IMR-90 (cell line): Measurements from ENCODE around the gene PROKR2. TPM values are rescaled to one million over a fixed set of nuclear protein-coding genes. Genes with fewer than 3 reads are reported as not detected.

Source experiments
- ATAC-seq: fragments of 200-7000 bp; cut with Tn5 transposase; 2 replicates; pipeline ENCODE4 v1.9.1; 2020; ENCODE audit warnings: low read depth, mild to moderate bottlenecking, moderate library complexity
- BruUV-seq: library from RNA; stranded (reverse); fragments of 400-500 nt; replicated peaks from 2 replicates; lab custom pipeline; 2021; lab: Mats Ljungman, UMichigan
- CTCF ChIA-PET: fragments of 300-600 bp; formaldehyde crosslinking; extraction: SDS; loops from one replicate; lab custom pipeline; 2021; ENCODE audit warnings: antibody characterized with exemption; lab: Yijun Ruan, JAX
- POLR2A ChIA-PET: fragments of 300-600 bp; sonication (Branson Sonifier 250); formaldehyde crosslinking; loops from one replicate; lab custom pipeline; 2022; ENCODE audit warnings: antibody characterized with exemption; ENCODE audit not compliant: unreplicated experiment; lab: Charles Lee
- DNase-seq: peaks from one replicate; pipeline ENCODE4 v3.0.0; 2013
- H2AFZ ChIP-seq: replicated peaks from 2 replicates; pipeline ENCODE3; 2013; ENCODE audit warnings: low read length, mild to moderate bottlenecking; ENCODE audit not compliant: poor library complexity
- H2AK5ac ChIP-seq: 2 replicates; pipeline ENCODE4 v1.6.1; 2013; ENCODE audit warnings: low read depth, low read length, inconsistent platforms
- H2AK9ac ChIP-seq: replicated peaks from 2 replicates; pipeline ENCODE3; 2013; ENCODE audit warnings: mild to moderate bottlenecking, low read depth, low read length, moderate library complexity; ENCODE audit not compliant: poor library complexity
- H2BK120ac ChIP-seq: 2 replicates; pipeline ENCODE4 v1.6.1; 2013; ENCODE audit warnings: low read depth, low read length, inconsistent platforms
- H2BK15ac ChIP-seq: 3 replicates; pipeline ENCODE4 v1.6.1; 2013; ENCODE audit warnings: low read depth, low read length, inconsistent platforms
- H2BK20ac ChIP-seq: 2 replicates; pipeline ENCODE4 v1.6.1; 2013; ENCODE audit warnings: low read depth, mild to moderate bottlenecking, inconsistent platforms, low read length, moderate library complexity
- H2BK5ac ChIP-seq: 2 replicates; pipeline ENCODE4 v1.6.1; 2013; ENCODE audit warnings: mild to moderate bottlenecking, low read depth, low read length, inconsistent platforms; ENCODE audit not compliant: poor library complexity, severe bottlenecking
- H3K14ac ChIP-seq: replicated peaks from 2 replicates; pipeline ENCODE4 v1.6.1; 2013; ENCODE audit warnings: low read depth, low read length, inconsistent platforms
- H3K18ac ChIP-seq: 2 replicates; pipeline ENCODE4 v1.6.1; 2013; ENCODE audit warnings: low read depth, low read length, control low read depth
- H3K23ac ChIP-seq: 2 replicates; pipeline ENCODE4 v1.6.1; 2013; ENCODE audit warnings: low read depth, low read length, inconsistent platforms
- H3K27ac ChIP-seq: 2 replicates; pipeline ENCODE4 v1.5.1; 2013; ENCODE audit warnings: mild to moderate bottlenecking, control low read depth, low read length; ENCODE audit not compliant: insufficient read depth
- H3K27me3 ChIP-seq: 2 replicates; pipeline ENCODE4 v1.6.1; 2013; ENCODE audit warnings: low read length; ENCODE audit not compliant: control insufficient read depth, insufficient read depth
- H3K36me3 ChIP-seq: 2 replicates; pipeline ENCODE4 v1.6.1; 2013; ENCODE audit warnings: low read length, mixed read lengths; ENCODE audit not compliant: control insufficient read depth, insufficient read depth
- H3K4ac ChIP-seq: 2 replicates; pipeline ENCODE4 v1.6.1; 2013; ENCODE audit warnings: low read depth, low read length, inconsistent platforms
- H3K4me1 ChIP-seq: 2 replicates; pipeline ENCODE4 v1.6.1; 2013; ENCODE audit warnings: low read length, mixed read lengths; ENCODE audit not compliant: control insufficient read depth, insufficient read depth
- H3K4me2 ChIP-seq: 2 replicates; pipeline ENCODE4 v1.6.1; 2013; ENCODE audit warnings: low read depth, mild to moderate bottlenecking, control low read depth, low read length, moderate library complexity
- H3K4me3 ChIP-seq: 2 replicates; pipeline ENCODE4 v1.5.1; 2013; ENCODE audit warnings: low read depth, mild to moderate bottlenecking, control low read depth, low read length, moderate library complexity; ENCODE audit not compliant: insufficient read depth
- H3K56ac ChIP-seq: 2 replicates; pipeline ENCODE4 v1.6.1; 2013; ENCODE audit warnings: low read length, inconsistent platforms; ENCODE audit not compliant: insufficient read depth; ENCODE audit errors: extremely low read depth
- H3K79me1 ChIP-seq, 2 experiments: 2 replicates each; pipeline ENCODE4 v1.6.1; 2013; ENCODE audit warnings: low read length in 2 of 2, inconsistent platforms in 1 of 2, low read depth in 1 of 2
- H3K9ac ChIP-seq: 2 replicates; pipeline ENCODE4 v1.6.1; 2013; ENCODE audit warnings: low read depth, low read length, control low read depth
- H3K9me1 ChIP-seq: 2 replicates; pipeline ENCODE4 v1.6.1; 2013; ENCODE audit warnings: low read length, inconsistent platforms; ENCODE audit not compliant: insufficient read depth
- H3K9me3 ChIP-seq: 2 replicates; pipeline ENCODE4 v1.6.1; 2013; ENCODE audit warnings: low read length; ENCODE audit not compliant: control insufficient read depth, insufficient read depth
- H4K20me1 ChIP-seq: 2 replicates; pipeline ENCODE4 v1.6.1; 2013; ENCODE audit warnings: low read length, inconsistent platforms; ENCODE audit not compliant: insufficient read depth
- H4K5ac ChIP-seq: 2 replicates; pipeline ENCODE4 v1.6.1; 2013; ENCODE audit warnings: mild to moderate bottlenecking, low read depth, low read length, control low read depth
- H4K8ac ChIP-seq, 2 experiments: 2 replicates each; pipeline ENCODE4 v1.6.1; 2013; ENCODE audit warnings: low read depth in 2 of 2, low read length in 2 of 2, control low read depth in 1 of 2, inconsistent platforms in 1 of 2
- H4K91ac ChIP-seq: 2 replicates; pipeline ENCODE4 v1.6.1; 2013; ENCODE audit warnings: low read depth, low read length, inconsistent platforms; ENCODE audit not compliant: insufficient read depth
- CTCF ChIP-seq: conservative IDR thresholded peaks from 2 replicates; pipeline ENCODE4 v1.5.1; 2012; ENCODE audit warnings: mild to moderate bottlenecking, low read depth, low read length, improper control_type of control experiment
- MAFK ChIP-seq: IDR thresholded peaks from 2 replicates; pipeline ENCODE4 v1.6.1; 2012; ENCODE audit warnings: low read depth, low read length, improper control_type of control experiment
- MXI1 ChIP-seq: IDR thresholded peaks from 2 replicates; pipeline ENCODE4 v1.6.1; 2012; ENCODE audit warnings: low read depth, mild to moderate bottlenecking, low read length, moderate library complexity, borderline replicate concordance
- SMC3 ChIP-seq: fragments of 150-350 bp; IDR thresholded peaks from 2 replicates; pipeline ENCODE4 v1.6.1; 2016; ENCODE audit warnings: low read depth, mild to moderate bottlenecking, antibody characterized with exemption, low read length, moderate library complexity
- WGBS, 2 experiments: methylation state at CpG; one replicate each; pipeline versions ENCODE4 v1.1.5 to v1.1.7; 2013; ENCODE audit warnings: missing lambda C conversion rate in 2 of 2; ENCODE audit not compliant: insufficient read length in 1 of 2; ENCODE audit errors: extremely low coverage in 2 of 2; 5-methylcytosine and 5-hydroxymethylcytosine counted together
- dilution Hi-C: fragments of 300-500 bp; cut with HindIII; formaldehyde crosslinking; loops from one replicate; pipeline ENCODE4 v1.14.3; 2018; ENCODE audit warnings: low sequenced_read_pairs; ENCODE audit not compliant: unreplicated experiment
- in situ Hi-C: fragments of 300-500 bp; cut with MboI; formaldehyde crosslinking; loops from 3 replicates; pipeline ENCODE4 v1.14.3; 2019; ENCODE audit warnings: low sequenced_read_pairs, inconsistent platforms, mixed read lengths
- intact Hi-C: fragments of 100-400 bp; cut with micrococcal nuclease; formaldehyde crosslinking; loops from 2 replicates; pipeline ENCODE4 v1.10.0; 2022
- polyA plus RNA-seq, 3 experiments: library from polyadenylated mRNA; depleted of rRNA; stranded (reverse); fragments of >200 nt; gene quantifications; 2 replicates each; pipeline ENCODE4 v1.2.3, GENCODE V29; 2012; ENCODE audit warnings: low replicate concordance in 1 of 3
- total RNA-seq: library from RNA; depleted of rRNA; stranded (reverse); fragments of >200 nt; gene quantifications from 2 replicates; pipeline ENCODE4 v1.2.3, GENCODE V29; 2012

The PROKR2 gene
- total and polyA plus RNA-seq, 2 of the 4 experiments (the other 2 are of a cell fraction) = not detected

GRCh38 chr20:5312518-5312917, 4.2 kb downstream of the PROKR2 start:
- intact Hi-C loops = no loop called here
- no CpG with 5 or more reads among the region's 5 CpGs for WGBS, 2 experiments
- H2AFZ ChIP-seq = no peak overlapping the region

More at GRCh38 chr20:5312518-5312917, 4.2 kb downstream of the PROKR2 start:
- H3K56ac ChIP-seq = no peak overlapping the region
- no peak overlapping the region for H2AK5ac ChIP-seq
- H3K23ac ChIP-seq = no peak overlapping the region
- no peak overlapping the region for H3K18ac ChIP-seq
- H2BK20ac ChIP-seq = no peak overlapping the region
- H2BK5ac ChIP-seq = no peak overlapping the region
- no peak overlapping the region for H3K9ac ChIP-seq
- H3K4me1 ChIP-seq = no peaks in the 10 kb centered on the region
- H4K5ac ChIP-seq = no peak overlapping the region
- no peak overlapping the region for H3K14ac ChIP-seq
- H3K4me3 ChIP-seq = no peak overlapping the region
- H3K36me3 ChIP-seq = no peaks in the 10 kb centered on the region
- H2AK9ac ChIP-seq = no peak overlapping the region
- no peaks in the 10 kb centered on the region for H3K79me1 ChIP-seq
- dilution Hi-C loops (no loop called here), in situ Hi-C loops (no loop called here)
- H3K9me3 ChIP-seq = no peaks in the 10 kb centered on the region
- no peaks in the 10 kb centered on the region for H3K9me1 ChIP-seq
- BruUV-seq = no TSS peak
- ChIA-PET CTCF (no interaction called here), POLR2A (no interaction called here)
- H3K27me3 ChIP-seq = peaks cover 23% of the 10 kb centered on the region
- no peak overlapping the region for H4K8ac ChIP-seq
- H3K4me2 ChIP-seq = no peak overlapping the region
- TF ChIP-seq MXI1 = no peak
- TF ChIP-seq SMC3 = no peak
- no peak for TF ChIP-seq CTCF
- TF ChIP-seq MAFK = 0 out of 2 replicates have a peak, but pooled peaks have one; percentile 26
- H4K20me1 ChIP-seq = no peaks in the 10 kb centered on the region
- H3K27ac ChIP-seq = no peak overlapping the region
- DNase-seq (no peak), ATAC-seq (no peak)
- no peak overlapping the region for H2BK15ac ChIP-seq
- H3K4ac ChIP-seq = no peak overlapping the region
- no peak overlapping the region for H2BK120ac ChIP-seq
- no peak overlapping the region for H4K91ac ChIP-seq
